ENCODE data around the gene HDAC4.

- TF ChIP-seq RAD21 (IDR thresholded peaks at IDR 0.05; ENCODE audit: low read depth): no peak
- TF ChIP-seq POLR2AphosphoS5 (IDR thresholded peaks at IDR 0.05; ENCODE audit: low read depth, low read length): no peak
- no peak for TF ChIP-seq YY1 (IDR thresholded peaks at IDR 0.05; ENCODE audit: extremely low read depth, insufficient replicate concordance, low read depth, low read length)
- no peak for TF ChIP-seq ZNF274 (IDR thresholded peaks at IDR 0.05; ENCODE audit: low read depth, low read length)
Measured at GRCh38 chr2:239111401-239112100, 289.3 kb downstream of the HDAC4 start.
